GM12873 (cell line): ENCODE data around the gene SLC25A36.

Experiments
- CTCF ChIP-seq: IDR thresholded peaks from 2 replicates; pipeline ENCODE4 v1.5.1; 2012; ENCODE audit warnings: low read depth, mild to moderate bottlenecking, moderate library complexity, low read length, control low read depth; ENCODE audit not compliant: insufficient read depth; ENCODE audit errors: missing control alignments

The SLC25A36 gene

GRCh38 chr3:140941434-140942220 lies at the start of gene SLC25A36:
Gene SLC25A36, plus strand, starts transcription at chr3:140941836. Its CDS starts 219 bp downstream, at chr3:140942055.
- no peak for TF ChIP-seq CTCF

- TF ChIP-seq CTCF: no peak
Measured at GRCh38 chr3:140896997-140897396, 44.6 kb upstream of the SLC25A36 start.

- TF ChIP-seq CTCF: peak; percentile 48
Measured at GRCh38 chr3:140898340-140899180, 43.1 kb upstream of the SLC25A36 start.

- no peak for TF ChIP-seq CTCF
Measured at GRCh38 chr3:140899363-140899762, 42.3 kb upstream of the SLC25A36 start.

GRCh38 chr3:140902791-140903190 lies 38.8 kb upstream of the SLC25A36 start:
- no peak for TF ChIP-seq CTCF

- TF ChIP-seq CTCF: no peak
Measured at GRCh38 chr3:140903196-140903595, 38.4 kb upstream of the SLC25A36 start.

- TF ChIP-seq CTCF: no peak
Measured at GRCh38 chr3:140904521-140904920, 37.1 kb upstream of the SLC25A36 start.
